Endothelial cell (in vitro differentiated cells): Measurements from ENCODE around the gene CRYBA2. TPM values are rescaled to one million over a fixed set of nuclear protein-coding genes. Genes with fewer than 3 reads are reported as not detected.

Source experiments
- DNase-seq: peaks from one replicate; pipeline ENCODE4 v3.0.0; 2021; ENCODE audit warnings: low spot score
- H3K27ac Mint-ChIP-seq: one replicate; pipeline ENCODE4 v1.8.0; 2021; ENCODE audit warnings: mixed read lengths, inconsistent platforms; ENCODE audit not compliant: unreplicated experiment
- H3K27me3 Mint-ChIP-seq: one replicate; pipeline ENCODE4 v1.8.0; 2021; ENCODE audit warnings: mild to moderate bottlenecking, moderate library complexity, mixed read lengths, inconsistent platforms; ENCODE audit not compliant: unreplicated experiment
- H3K36me3 Mint-ChIP-seq: one replicate; pipeline ENCODE4 v1.8.0; 2021; ENCODE audit warnings: mild to moderate bottlenecking, low read depth, mixed read lengths, inconsistent platforms; ENCODE audit not compliant: unreplicated experiment
- H3K4me1 Mint-ChIP-seq: one replicate; pipeline ENCODE4 v1.8.0; 2021; ENCODE audit warnings: mild to moderate bottlenecking, mixed read lengths, inconsistent platforms; ENCODE audit not compliant: unreplicated experiment
- H3K4me3 Mint-ChIP-seq: one replicate; pipeline ENCODE4 v1.8.0; 2021; ENCODE audit warnings: mild to moderate bottlenecking, mixed read lengths, inconsistent platforms; ENCODE audit not compliant: unreplicated experiment
- H3K9me3 Mint-ChIP-seq: one replicate; pipeline ENCODE4 v1.8.0; 2021; ENCODE audit warnings: mixed read lengths, inconsistent platforms; ENCODE audit not compliant: unreplicated experiment
- CTCF ChIP-seq: fragments of 200-600 bp; sonication (generic); IDR thresholded peaks from one replicate; pipeline ENCODE4 v1.5.0; 2021; ENCODE audit warnings: antibody characterized with exemption; ENCODE audit not compliant: unreplicated experiment
- total RNA-seq: library from RNA; stranded (reverse); fragmentation: NEBNext Ultra II Directional; extraction: Animal tissue kit (Norgen Biotek cat#: 25700); gene quantifications from one replicate; pipeline ENCODE4 v1.2.1, GENCODE V29; 2021; ENCODE audit not compliant: unreplicated experiment

Gene CRYBA2
- total RNA-seq, 1 donor from 2014 or later = not detected

- Mint-ChIP-seq H3K4me1 (peaks cover 14% of the 10 kb centered on the region), H3K4me3 (no peak overlapping the region), H3K27ac (no peak overlapping the region), H3K36me3 (no peaks in the 10 kb centered on the region), H3K27me3 (no peaks in the 10 kb centered on the region), H3K9me3 (no peaks in the 10 kb centered on the region)
- TF ChIP-seq CTCF = no peak
- DNase-seq = no peak
These were observed 45.4 kb upstream of the CRYBA2 start for GRCh38 chr2:219038600-219038999.

GRCh38 chr2:219037783-219038499, 44.7 kb upstream of the CRYBA2 start:
- H3K27me3 Mint-ChIP-seq = no peaks in the 10 kb centered on the region
- TF ChIP-seq CTCF = no peak
- H3K4me3 Mint-ChIP-seq = no peak overlapping the region
- H3K36me3 Mint-ChIP-seq = no peaks in the 10 kb centered on the region
- H3K9me3 Mint-ChIP-seq = no peaks in the 10 kb centered on the region
- no peak for DNase-seq
- no peak overlapping the region for H3K27ac Mint-ChIP-seq
- peaks cover 14% of the 10 kb centered on the region for H3K4me1 Mint-ChIP-seq

- H3K27me3 Mint-ChIP-seq = no peaks in the 10 kb centered on the region
- no peaks in the 10 kb centered on the region for H3K9me3 Mint-ChIP-seq
- no peak overlapping the region for H3K4me3 Mint-ChIP-seq
- H3K27ac Mint-ChIP-seq = no peak overlapping the region
- DNase-seq = no peak
- H3K36me3 Mint-ChIP-seq = no peaks in the 10 kb centered on the region
- no peak for TF ChIP-seq CTCF
- no peaks in the 10 kb centered on the region for H3K4me1 Mint-ChIP-seq
These were observed 42.7 kb upstream of the CRYBA2 start for GRCh38 chr2:219035942-219036341.

GRCh38 chr2:219034823-219035222, 41.6 kb upstream of the CRYBA2 start:
- Mint-ChIP-seq H3K4me1 (no peaks in the 10 kb centered on the region), H3K27ac (no peak overlapping the region), H3K9me3 (no peaks in the 10 kb centered on the region), H3K27me3 (no peaks in the 10 kb centered on the region), H3K36me3 (no peaks in the 10 kb centered on the region), H3K4me3 (no peak overlapping the region)
- TF ChIP-seq CTCF = no peak
- DNase-seq = no peak

GRCh38 chr2:219032051-219032745, 39.0 kb upstream of the CRYBA2 start:
- no peak for TF ChIP-seq CTCF
- H3K9me3 Mint-ChIP-seq = no peaks in the 10 kb centered on the region
- no peaks in the 10 kb centered on the region for H3K36me3 Mint-ChIP-seq
- DNase-seq = no peak
- no peak overlapping the region for H3K27ac Mint-ChIP-seq
- no peak overlapping the region for H3K4me3 Mint-ChIP-seq
- H3K27me3 Mint-ChIP-seq = peaks cover 2% of the 10 kb centered on the region
- no peaks in the 10 kb centered on the region for H3K4me1 Mint-ChIP-seq
